AG04450 (cell line): Measurements from ENCODE around the gene RALGDS. TPM values are rescaled to one million over a fixed set of nuclear protein-coding genes. Genes with fewer than 3 reads are reported as not detected.

ENCODE experiments used
- CTCF ChIA-PET: fragments of 300-600, 350-600 bp; formaldehyde crosslinking; extraction: SDS; loops from one replicate; lab custom pipeline; 2022; ENCODE audit warnings: antibody characterized with exemption, inconsistent platforms; lab: Charles Lee
- POLR2A ChIA-PET: fragments of 350-600 bp; formaldehyde crosslinking; extraction: SDS; loops from one replicate; lab custom pipeline; 2021; ENCODE audit warnings: antibody characterized with exemption, inconsistent platforms; lab: Yijun Ruan, JAX
- DNase-seq: peaks from one replicate; pipeline ENCODE4 v3.0.0-alpha.2; 2011; ENCODE audit warnings: low read depth, low spot score
- H3K27ac ChIP-seq: one replicate; pipeline ENCODE4 v1.5.1; 2012; ENCODE audit warnings: low read depth, low read length, control low read depth
- H3K27me3 ChIP-seq: one replicate; pipeline ENCODE4 v1.6.0; 2012; ENCODE audit warnings: low read length; ENCODE audit not compliant: control insufficient read depth, insufficient read depth
- H3K4me3 ChIP-seq: 2 replicates; pipeline ENCODE4 v1.5.1; 2011; ENCODE audit warnings: mild to moderate bottlenecking, low read depth, low read length, control low read depth
- H3K9me3 ChIP-seq: 2 replicates; pipeline ENCODE4 v1.5.1; 2012; ENCODE audit warnings: low read length; ENCODE audit not compliant: control insufficient read depth, insufficient read depth
- polyA plus RNA-seq: library from polyadenylated mRNA; depleted of rRNA; stranded (reverse); fragments of >200 nt; gene quantifications from 2 replicates; pipeline ENCODE4 v1.2.3, GENCODE V29; 2011
- TF ChIP-seq, protein P1 (sequence below): IDR thresholded peaks from 2 replicates; pipeline ENCODE4 v1.5.1; 2011; ENCODE audit warnings: low read depth, low read length, control low read depth, inconsistent platforms

The RALGDS gene
- polyA plus RNA-seq, 1 experiment = 19.1 TPM

DNA sequence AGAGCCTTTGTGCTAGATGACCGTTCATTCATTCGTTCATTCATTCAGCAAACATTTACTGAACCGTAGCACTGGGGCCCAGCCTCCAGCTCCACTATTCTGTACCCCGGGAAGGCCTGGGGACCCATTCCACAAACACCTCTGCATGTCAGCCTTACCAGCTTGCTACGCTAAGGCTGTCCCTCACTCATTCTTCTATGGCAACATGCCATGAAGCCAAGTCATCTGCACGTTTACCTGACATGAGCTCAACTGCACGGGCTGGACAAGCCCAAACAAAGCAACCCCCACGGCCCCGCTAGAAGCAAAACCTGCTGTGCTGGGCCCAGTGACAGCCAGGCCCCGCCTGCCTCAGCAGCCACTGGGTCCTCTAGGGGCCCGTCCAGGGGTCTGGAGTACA, 53.2 kb downstream of the RALGDS start:
- no peaks in the 10 kb centered on the region for H3K9me3 ChIP-seq
- POLR2A ChIA-PET = no interaction called here
- TF ChIP-seq, protein P1, sequence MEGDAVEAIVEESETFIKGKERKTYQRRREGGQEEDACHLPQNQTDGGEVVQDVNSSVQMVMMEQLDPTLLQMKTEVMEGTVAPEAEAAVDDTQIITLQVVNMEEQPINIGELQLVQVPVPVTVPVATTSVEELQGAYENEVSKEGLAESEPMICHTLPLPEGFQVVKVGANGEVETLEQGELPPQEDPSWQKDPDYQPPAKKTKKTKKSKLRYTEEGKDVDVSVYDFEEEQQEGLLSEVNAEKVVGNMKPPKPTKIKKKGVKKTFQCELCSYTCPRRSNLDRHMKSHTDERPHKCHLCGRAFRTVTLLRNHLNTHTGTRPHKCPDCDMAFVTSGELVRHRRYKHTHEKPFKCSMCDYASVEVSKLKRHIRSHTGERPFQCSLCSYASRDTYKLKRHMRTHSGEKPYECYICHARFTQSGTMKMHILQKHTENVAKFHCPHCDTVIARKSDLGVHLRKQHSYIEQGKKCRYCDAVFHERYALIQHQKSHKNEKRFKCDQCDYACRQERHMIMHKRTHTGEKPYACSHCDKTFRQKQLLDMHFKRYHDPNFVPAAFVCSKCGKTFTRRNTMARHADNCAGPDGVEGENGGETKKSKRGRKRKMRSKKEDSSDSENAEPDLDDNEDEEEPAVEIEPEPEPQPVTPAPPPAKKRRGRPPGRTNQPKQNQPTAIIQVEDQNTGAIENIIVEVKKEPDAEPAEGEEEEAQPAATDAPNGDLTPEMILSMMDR = no peak
- no peak overlapping the region for H3K27ac ChIP-seq
- DNase-seq = no peak
- H3K27me3 ChIP-seq = no peaks in the 10 kb centered on the region
- no peak overlapping the region for H3K4me3 ChIP-seq
- CTCF ChIA-PET = interaction anchor here (1.4 kb wide), 1 partner anchor 45 kb away, joined by 3 read pairs; no protein-coding TSS in a partner anchor

DNA sequence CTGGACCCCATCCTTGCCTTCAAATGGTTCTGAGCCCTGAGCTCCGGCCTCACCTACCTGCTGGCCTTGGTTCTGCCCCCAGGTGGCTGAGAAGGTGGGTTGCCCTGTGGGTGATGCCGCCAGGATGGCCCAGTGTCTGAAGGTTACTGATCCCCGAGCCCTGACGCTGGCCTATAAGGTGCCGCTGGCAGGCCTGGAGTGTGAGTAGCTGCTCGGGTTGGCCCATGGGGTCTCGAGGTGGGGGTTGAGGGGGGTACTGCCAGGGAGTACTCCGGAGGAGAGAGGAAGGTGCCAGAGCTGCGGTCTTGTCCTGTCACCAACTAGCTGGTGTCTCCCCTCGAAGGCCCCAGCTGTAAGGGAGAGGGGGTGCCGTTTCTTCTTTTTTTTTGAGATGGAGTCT, 54.0 kb downstream of the RALGDS start:
- no peak for DNase-seq
- no peak overlapping the region for H3K27ac ChIP-seq
- H3K27me3 ChIP-seq = no peaks in the 10 kb centered on the region
- ChIA-PET CTCF (interaction anchor here (1.4 kb wide), 1 partner anchor 44 kb away, joined by 3 read pairs; no protein-coding TSS in a partner anchor), POLR2A (no interaction called here)
- no peaks in the 10 kb centered on the region for H3K9me3 ChIP-seq
- TF ChIP-seq, protein P1 = no peak
- no peak overlapping the region for H3K4me3 ChIP-seq

DNA sequence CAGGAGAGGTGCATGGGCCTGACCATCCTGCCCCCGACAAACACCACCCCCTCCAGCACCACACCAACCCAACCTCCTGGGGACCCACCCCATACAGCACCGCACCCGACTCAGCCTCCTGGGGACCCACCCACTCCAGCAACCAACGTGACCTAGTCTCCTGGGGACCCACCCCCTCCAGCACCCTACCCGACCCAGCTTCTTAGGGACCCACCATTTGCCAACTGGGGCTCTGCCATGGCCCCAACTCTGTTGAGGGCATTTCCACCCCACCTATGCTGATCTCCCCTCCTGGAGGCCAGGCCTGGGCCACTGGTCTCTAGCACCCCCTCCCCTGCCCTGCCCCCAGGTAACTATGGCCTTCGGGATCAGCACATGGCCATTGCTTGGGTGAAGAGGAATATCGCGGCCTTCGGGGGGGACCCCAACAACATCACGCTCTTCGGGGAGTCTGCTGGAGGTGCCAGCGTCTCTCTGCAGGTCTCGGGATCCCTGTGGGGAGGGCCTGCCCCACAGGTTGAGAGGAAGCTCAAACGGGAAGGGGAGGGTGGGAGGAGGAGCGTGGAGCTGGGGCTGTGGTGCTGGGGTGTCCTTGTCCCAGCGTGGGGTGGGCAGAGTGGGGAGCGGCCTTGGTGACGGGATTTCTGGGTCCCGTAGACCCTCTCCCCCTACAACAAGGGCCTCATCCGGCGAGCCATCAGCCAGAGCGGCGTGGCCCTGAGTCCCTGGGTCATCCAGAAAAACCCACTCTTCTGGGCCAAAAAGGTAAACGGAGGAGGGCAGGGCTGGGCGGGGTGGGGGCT, 54.7 kb downstream of the RALGDS start:
- H3K27ac ChIP-seq = no peak overlapping the region
- TF ChIP-seq, protein P1 = no peak
- POLR2A ChIA-PET = no interaction called here
- no peaks in the 10 kb centered on the region for H3K9me3 ChIP-seq
- H3K4me3 ChIP-seq = no peak overlapping the region
- no peak for DNase-seq
- CTCF ChIA-PET = interaction anchor here (1.1 to 1.4 kb wide), 3 partner anchors 36 to 78 kb away, joined by 3 read pairs; no protein-coding TSS in a partner anchor
- H3K27me3 ChIP-seq = no peaks in the 10 kb centered on the region

DNA sequence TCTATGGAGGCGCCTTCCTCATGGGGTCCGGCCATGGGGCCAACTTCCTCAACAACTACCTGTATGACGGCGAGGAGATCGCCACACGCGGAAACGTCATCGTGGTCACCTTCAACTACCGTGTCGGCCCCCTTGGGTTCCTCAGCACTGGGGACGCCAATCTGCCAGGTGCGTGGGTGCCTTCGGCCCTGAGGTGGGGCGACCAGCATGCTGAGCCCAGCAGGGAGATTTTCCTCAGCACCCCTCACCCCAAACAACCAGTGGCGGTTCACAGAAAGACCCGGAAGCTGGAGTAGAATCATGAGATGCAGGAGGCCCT, 56.0 kb downstream of the RALGDS start:
- TF ChIP-seq, protein P1 = no peak
- Histone ChIP-seq H3K4me3 (no peak overlapping the region), H3K27me3 (no peaks in the 10 kb centered on the region), H3K27ac (no peak overlapping the region), H3K9me3 (no peaks in the 10 kb centered on the region)
- ChIA-PET CTCF (no interaction called here), POLR2A (interaction anchor here (0.8 kb wide), 1 partner anchor 34 kb away, joined by 3 read pairs; the partner anchor contains the start of gene GTF3C5)
- no peak for DNase-seq

DNA sequence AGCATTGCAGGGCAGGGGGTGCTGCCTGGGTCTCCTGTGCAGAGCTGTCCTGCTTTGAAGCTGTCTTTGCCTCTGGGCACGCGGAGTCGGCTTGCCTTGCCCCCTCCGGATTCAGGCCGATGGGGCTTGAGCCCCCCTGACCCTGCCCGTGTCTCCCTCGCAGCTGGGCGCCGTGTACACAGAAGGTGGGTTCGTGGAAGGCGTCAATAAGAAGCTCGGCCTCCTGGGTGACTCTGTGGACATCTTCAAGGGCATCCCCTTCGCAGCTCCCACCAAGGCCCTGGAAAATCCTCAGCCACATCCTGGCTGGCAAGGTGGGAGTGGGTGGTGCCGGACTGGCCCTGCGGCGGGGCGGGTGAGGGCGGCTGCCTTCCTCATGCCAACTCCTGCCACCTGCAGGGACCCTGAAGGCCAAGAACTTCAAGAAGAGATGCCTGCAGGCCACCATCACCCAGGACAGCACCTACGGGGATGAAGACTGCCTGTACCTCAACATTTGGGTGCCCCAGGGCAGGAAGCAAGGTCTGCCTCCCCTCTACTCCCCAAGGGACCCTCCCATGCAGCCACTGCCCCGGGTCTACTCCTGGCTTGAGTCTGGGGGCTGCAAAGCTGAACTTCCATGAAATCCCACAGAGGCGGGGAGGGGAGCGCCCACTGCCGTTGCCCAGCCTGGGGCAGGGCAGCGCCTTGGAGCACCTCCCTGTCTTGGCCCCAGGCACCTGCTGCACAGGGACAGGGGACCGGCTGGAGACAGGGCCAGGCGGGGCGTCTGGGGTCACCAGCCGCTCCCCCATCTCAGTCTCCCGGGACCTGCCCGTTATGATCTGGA, 56.6 kb downstream of the RALGDS start:
- H3K9me3 ChIP-seq = no peaks in the 10 kb centered on the region
- ChIA-PET CTCF (interaction anchor here (0.6 kb wide), 1 partner anchor 125 kb away, joined by 4 read pairs; no protein-coding TSS in a partner anchor), POLR2A (no interaction called here)

More for the DNA sequence above, 56.6 kb downstream of the RALGDS start:
- DNase-seq = no peak
- Histone ChIP-seq H3K4me3 (no peak overlapping the region), H3K27ac (no peak overlapping the region), H3K27me3 (no peaks in the 10 kb centered on the region)
- TF ChIP-seq, protein P1 = no peak
